IMR-90 (cell line): ENCODE measurements around the gene ROBO3. TPM values are rescaled to one million over a fixed set of nuclear protein-coding genes. Genes with fewer than 3 reads are reported as not detected.

ENCODE experiments used
- ATAC-seq: fragments of 200-7000 bp; cut with Tn5 transposase; 2 replicates; pipeline ENCODE4 v1.9.1; 2020; ENCODE audit warnings: low read depth, mild to moderate bottlenecking, moderate library complexity
- BruUV-seq: library from RNA; stranded (reverse); fragments of 400-500 nt; replicated peaks from 2 replicates; lab custom pipeline; 2021; lab: Mats Ljungman, UMichigan
- CTCF ChIA-PET: fragments of 300-600 bp; formaldehyde crosslinking; extraction: SDS; loops from one replicate; lab custom pipeline; 2021; ENCODE audit warnings: antibody characterized with exemption; lab: Yijun Ruan, JAX
- POLR2A ChIA-PET: fragments of 300-600 bp; sonication (Branson Sonifier 250); formaldehyde crosslinking; loops from one replicate; lab custom pipeline; 2022; ENCODE audit warnings: antibody characterized with exemption; ENCODE audit not compliant: unreplicated experiment; lab: Charles Lee
- DNase-seq: peaks from one replicate; pipeline ENCODE4 v3.0.0; 2013
- H2AFZ ChIP-seq: replicated peaks from 2 replicates; pipeline ENCODE3; 2013; ENCODE audit warnings: low read length, mild to moderate bottlenecking; ENCODE audit not compliant: poor library complexity
- H2AK5ac ChIP-seq: 2 replicates; pipeline ENCODE4 v1.6.1; 2013; ENCODE audit warnings: low read depth, low read length, inconsistent platforms
- H2AK9ac ChIP-seq: replicated peaks from 2 replicates; pipeline ENCODE3; 2013; ENCODE audit warnings: mild to moderate bottlenecking, low read depth, low read length, moderate library complexity; ENCODE audit not compliant: poor library complexity
- H2BK120ac ChIP-seq: 2 replicates; pipeline ENCODE4 v1.6.1; 2013; ENCODE audit warnings: low read depth, low read length, inconsistent platforms
- H2BK15ac ChIP-seq: 3 replicates; pipeline ENCODE4 v1.6.1; 2013; ENCODE audit warnings: low read depth, low read length, inconsistent platforms
- H2BK20ac ChIP-seq: 2 replicates; pipeline ENCODE4 v1.6.1; 2013; ENCODE audit warnings: low read depth, mild to moderate bottlenecking, inconsistent platforms, low read length, moderate library complexity
- H2BK5ac ChIP-seq: 2 replicates; pipeline ENCODE4 v1.6.1; 2013; ENCODE audit warnings: mild to moderate bottlenecking, low read depth, low read length, inconsistent platforms; ENCODE audit not compliant: poor library complexity, severe bottlenecking
- H3K14ac ChIP-seq: replicated peaks from 2 replicates; pipeline ENCODE4 v1.6.1; 2013; ENCODE audit warnings: low read depth, low read length, inconsistent platforms
- H3K18ac ChIP-seq: 2 replicates; pipeline ENCODE4 v1.6.1; 2013; ENCODE audit warnings: low read depth, low read length, control low read depth
- H3K23ac ChIP-seq: 2 replicates; pipeline ENCODE4 v1.6.1; 2013; ENCODE audit warnings: low read depth, low read length, inconsistent platforms
- H3K27ac ChIP-seq: 2 replicates; pipeline ENCODE4 v1.5.1; 2013; ENCODE audit warnings: mild to moderate bottlenecking, control low read depth, low read length; ENCODE audit not compliant: insufficient read depth
- H3K27me3 ChIP-seq: 2 replicates; pipeline ENCODE4 v1.6.1; 2013; ENCODE audit warnings: low read length; ENCODE audit not compliant: control insufficient read depth, insufficient read depth
- H3K36me3 ChIP-seq: 2 replicates; pipeline ENCODE4 v1.6.1; 2013; ENCODE audit warnings: low read length, mixed read lengths; ENCODE audit not compliant: control insufficient read depth, insufficient read depth
- H3K4ac ChIP-seq: 2 replicates; pipeline ENCODE4 v1.6.1; 2013; ENCODE audit warnings: low read depth, low read length, inconsistent platforms
- H3K4me1 ChIP-seq: 2 replicates; pipeline ENCODE4 v1.6.1; 2013; ENCODE audit warnings: low read length, mixed read lengths; ENCODE audit not compliant: control insufficient read depth, insufficient read depth
- H3K4me2 ChIP-seq: 2 replicates; pipeline ENCODE4 v1.6.1; 2013; ENCODE audit warnings: low read depth, mild to moderate bottlenecking, control low read depth, low read length, moderate library complexity
- H3K4me3 ChIP-seq: 2 replicates; pipeline ENCODE4 v1.5.1; 2013; ENCODE audit warnings: low read depth, mild to moderate bottlenecking, control low read depth, low read length, moderate library complexity; ENCODE audit not compliant: insufficient read depth
- H3K56ac ChIP-seq: 2 replicates; pipeline ENCODE4 v1.6.1; 2013; ENCODE audit warnings: low read length, inconsistent platforms; ENCODE audit not compliant: insufficient read depth; ENCODE audit errors: extremely low read depth
- H3K79me1 ChIP-seq, 2 experiments: 2 replicates each; pipeline ENCODE4 v1.6.1; 2013; ENCODE audit warnings: low read length in 2 of 2, inconsistent platforms in 1 of 2, low read depth in 1 of 2
- H3K9ac ChIP-seq: 2 replicates; pipeline ENCODE4 v1.6.1; 2013; ENCODE audit warnings: low read depth, low read length, control low read depth
- H3K9me1 ChIP-seq: 2 replicates; pipeline ENCODE4 v1.6.1; 2013; ENCODE audit warnings: low read length, inconsistent platforms; ENCODE audit not compliant: insufficient read depth
- H3K9me3 ChIP-seq: 2 replicates; pipeline ENCODE4 v1.6.1; 2013; ENCODE audit warnings: low read length; ENCODE audit not compliant: control insufficient read depth, insufficient read depth
- H4K20me1 ChIP-seq: 2 replicates; pipeline ENCODE4 v1.6.1; 2013; ENCODE audit warnings: low read length, inconsistent platforms; ENCODE audit not compliant: insufficient read depth
- H4K5ac ChIP-seq: 2 replicates; pipeline ENCODE4 v1.6.1; 2013; ENCODE audit warnings: mild to moderate bottlenecking, low read depth, low read length, control low read depth
- H4K8ac ChIP-seq, 2 experiments: 2 replicates each; pipeline ENCODE4 v1.6.1; 2013; ENCODE audit warnings: low read depth in 2 of 2, low read length in 2 of 2, control low read depth in 1 of 2, inconsistent platforms in 1 of 2
- H4K91ac ChIP-seq: 2 replicates; pipeline ENCODE4 v1.6.1; 2013; ENCODE audit warnings: low read depth, low read length, inconsistent platforms; ENCODE audit not compliant: insufficient read depth
- BHLHE40 ChIP-seq: fragments of 150-350 bp; IDR thresholded peaks from 2 replicates; pipeline ENCODE4 v1.6.1; 2016; ENCODE audit warnings: mild to moderate bottlenecking, low read depth, low read length
- CEBPB ChIP-seq: IDR thresholded peaks from 2 replicates; pipeline ENCODE4 v1.6.1; 2012; ENCODE audit warnings: low read depth, low read length, improper control_type of control experiment
- CHD1 ChIP-seq: IDR thresholded peaks from 2 replicates; pipeline ENCODE4 v1.6.1; 2012; ENCODE audit warnings: low read depth, low read length, improper control_type of control experiment
- ELK1 ChIP-seq: fragments of 150-350 bp; IDR thresholded peaks from 2 replicates; pipeline ENCODE4 v1.6.1; 2016; ENCODE audit warnings: low read depth, mild to moderate bottlenecking, low read length, moderate library complexity, borderline replicate concordance
- FOS ChIP-seq: fragments of 150-350 bp; IDR thresholded peaks from 2 replicates; pipeline ENCODE4 v1.6.1; 2016; ENCODE audit warnings: low read depth, low read length
- MAFK ChIP-seq: IDR thresholded peaks from 2 replicates; pipeline ENCODE4 v1.6.1; 2012; ENCODE audit warnings: low read depth, low read length, improper control_type of control experiment
- MAZ ChIP-seq: IDR thresholded peaks from 2 replicates; pipeline ENCODE4 v1.6.1; 2012; ENCODE audit warnings: low read depth, mild to moderate bottlenecking, low read length, improper control_type of control experiment, moderate library complexity, borderline replicate concordance
- MXI1 ChIP-seq: IDR thresholded peaks from 2 replicates; pipeline ENCODE4 v1.6.1; 2012; ENCODE audit warnings: low read depth, mild to moderate bottlenecking, low read length, moderate library complexity, borderline replicate concordance
- NFE2L2 ChIP-seq: fragments of 150-350 bp; IDR thresholded peaks from 2 replicates; pipeline ENCODE4 v1.6.1; 2016; ENCODE audit warnings: low read depth, mild to moderate bottlenecking, low read length
- POLR2A ChIP-seq: IDR thresholded peaks from 2 replicates; pipeline ENCODE4 v1.6.1; 2012; ENCODE audit warnings: mild to moderate bottlenecking, low read depth, low read length
- RAD21 ChIP-seq: IDR thresholded peaks from 2 replicates; pipeline ENCODE4 v1.6.1; 2012; ENCODE audit warnings: low read length, improper control_type of control experiment
- RCOR1 ChIP-seq: IDR thresholded peaks from 2 replicates; pipeline ENCODE4 v1.6.1; 2012; ENCODE audit warnings: mild to moderate bottlenecking, low read length, improper control_type of control experiment; ENCODE audit not compliant: insufficient replicate concordance
- RFX5 ChIP-seq: IDR thresholded peaks from 2 replicates; pipeline ENCODE4 v1.8.0; 2012; ENCODE audit warnings: low read depth, mild to moderate bottlenecking, low read length, moderate library complexity
- SMC3 ChIP-seq: fragments of 150-350 bp; IDR thresholded peaks from 2 replicates; pipeline ENCODE4 v1.6.1; 2016; ENCODE audit warnings: low read depth, mild to moderate bottlenecking, antibody characterized with exemption, low read length, moderate library complexity
- WGBS, 2 experiments: methylation state at CpG; one replicate each; pipeline versions ENCODE4 v1.1.5 to v1.1.7; 2013; ENCODE audit warnings: missing lambda C conversion rate in 2 of 2; ENCODE audit not compliant: insufficient read length in 1 of 2; ENCODE audit errors: extremely low coverage in 2 of 2; 5-methylcytosine and 5-hydroxymethylcytosine counted together
- dilution Hi-C: fragments of 300-500 bp; cut with HindIII; formaldehyde crosslinking; loops from one replicate; pipeline ENCODE4 v1.14.3; 2018; ENCODE audit warnings: low sequenced_read_pairs; ENCODE audit not compliant: unreplicated experiment
- in situ Hi-C: fragments of 300-500 bp; cut with MboI; formaldehyde crosslinking; loops from 3 replicates; pipeline ENCODE4 v1.14.3; 2019; ENCODE audit warnings: low sequenced_read_pairs, inconsistent platforms, mixed read lengths
- intact Hi-C: fragments of 100-400 bp; cut with micrococcal nuclease; formaldehyde crosslinking; loops from 2 replicates; pipeline ENCODE4 v1.10.0; 2022
- polyA plus RNA-seq, 3 experiments: library from polyadenylated mRNA; depleted of rRNA; stranded (reverse); fragments of >200 nt; gene quantifications; 2 replicates each; pipeline ENCODE4 v1.2.3, GENCODE V29; 2012; ENCODE audit warnings: low replicate concordance in 1 of 3
- total RNA-seq: library from RNA; depleted of rRNA; stranded (reverse); fragments of >200 nt; gene quantifications from 2 replicates; pipeline ENCODE4 v1.2.3, GENCODE V29; 2012
- TF ChIP-seq, protein P1 (sequence below): conservative IDR thresholded peaks from 2 replicates; pipeline ENCODE4 v1.5.1; 2012; ENCODE audit warnings: mild to moderate bottlenecking, low read depth, low read length, improper control_type of control experiment
- TF ChIP-seq, protein P2 (sequence below): fragments of 150-350 bp; IDR thresholded peaks from 2 replicates; pipeline ENCODE4 v1.6.1; 2017; ENCODE audit warnings: mild to moderate bottlenecking, antibody characterized with exemption, low read length, low read depth

The ROBO3 gene
- total and polyA plus RNA-seq, 2 of the 4 experiments (the other 2 are of a cell fraction), result 12.0 to 54.1 TPM

DNA sequence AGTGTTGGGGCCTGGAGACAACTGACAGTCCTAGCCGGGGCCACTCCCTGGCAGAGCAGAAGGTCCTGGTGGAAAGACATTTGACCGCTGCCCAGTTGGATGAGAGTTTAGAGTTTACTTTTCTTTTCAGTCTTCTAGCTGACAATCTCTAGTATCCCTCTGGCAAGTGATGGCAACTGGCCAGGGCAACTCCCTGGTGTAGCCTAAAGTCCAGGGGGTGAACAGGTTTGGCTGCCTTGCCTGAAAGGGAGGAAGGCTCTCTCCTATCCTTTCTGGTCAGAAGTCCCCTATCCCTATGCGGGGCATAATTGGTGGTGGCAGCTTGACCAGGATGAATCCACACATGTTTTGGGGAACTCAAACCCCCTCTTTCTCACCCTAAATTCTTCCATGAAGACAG, 48.2 kb upstream of the ROBO3 start:
- Histone ChIP-seq H3K4me1 (no peaks in the 10 kb centered on the region), H2BK5ac (no peak overlapping the region), H2BK120ac (no peak overlapping the region), H3K4me3 (no peak overlapping the region), H3K9me1 (no peaks in the 10 kb centered on the region), H3K36me3 (no peaks in the 10 kb centered on the region), H2AK5ac (no peak overlapping the region), H3K79me1 (no peaks in the 10 kb centered on the region), H3K23ac (no peak overlapping the region), H3K9me3 (peaks cover 2% of the 10 kb centered on the region; the same call in 1 of the 2 replicates), H3K27me3 (peaks cover 42% of the 10 kb centered on the region), H3K9ac (no peak overlapping the region), H3K27ac (no peak overlapping the region), H3K56ac (no peak overlapping the region), H2AFZ (no peak overlapping the region), H4K5ac (no peak overlapping the region), H4K8ac (no peak overlapping the region), H3K4me2 (no peak overlapping the region), H2BK20ac (no peak overlapping the region), H3K14ac (no peak overlapping the region), H3K18ac (no peak overlapping the region), H2AK9ac (no peak overlapping the region), H4K20me1 (no peaks in the 10 kb centered on the region), H2BK15ac (no peak overlapping the region), H3K4ac (no peak overlapping the region), H4K91ac (no peak overlapping the region)
- ChIA-PET POLR2A (no interaction called here), CTCF (no interaction called here)
- DNase-seq (no peak), ATAC-seq (no peak)
- intact Hi-C loops (no loop called here), dilution Hi-C loops (no loop called here), in situ Hi-C loops (loop anchor here (25.0 kb wide), 1 partner anchor 405 kb away; the partner anchor contains the start of gene OR8B4)
- TF ChIP-seq, protein P1, sequence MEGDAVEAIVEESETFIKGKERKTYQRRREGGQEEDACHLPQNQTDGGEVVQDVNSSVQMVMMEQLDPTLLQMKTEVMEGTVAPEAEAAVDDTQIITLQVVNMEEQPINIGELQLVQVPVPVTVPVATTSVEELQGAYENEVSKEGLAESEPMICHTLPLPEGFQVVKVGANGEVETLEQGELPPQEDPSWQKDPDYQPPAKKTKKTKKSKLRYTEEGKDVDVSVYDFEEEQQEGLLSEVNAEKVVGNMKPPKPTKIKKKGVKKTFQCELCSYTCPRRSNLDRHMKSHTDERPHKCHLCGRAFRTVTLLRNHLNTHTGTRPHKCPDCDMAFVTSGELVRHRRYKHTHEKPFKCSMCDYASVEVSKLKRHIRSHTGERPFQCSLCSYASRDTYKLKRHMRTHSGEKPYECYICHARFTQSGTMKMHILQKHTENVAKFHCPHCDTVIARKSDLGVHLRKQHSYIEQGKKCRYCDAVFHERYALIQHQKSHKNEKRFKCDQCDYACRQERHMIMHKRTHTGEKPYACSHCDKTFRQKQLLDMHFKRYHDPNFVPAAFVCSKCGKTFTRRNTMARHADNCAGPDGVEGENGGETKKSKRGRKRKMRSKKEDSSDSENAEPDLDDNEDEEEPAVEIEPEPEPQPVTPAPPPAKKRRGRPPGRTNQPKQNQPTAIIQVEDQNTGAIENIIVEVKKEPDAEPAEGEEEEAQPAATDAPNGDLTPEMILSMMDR, result no peak
- TF ChIP-seq RFX5 (no peak), MAFK (no peak), NFE2L2 (no peak), RCOR1 (no peak), CEBPB (no peak), RAD21 (no peak), SMC3 (no peak), CHD1 (no peak), BHLHE40 (no peak), MAZ (no peak), POLR2A (no peak), FOS (no peak), MXI1 (no peak), ELK1 (no peak)
- TF ChIP-seq, protein P2, sequence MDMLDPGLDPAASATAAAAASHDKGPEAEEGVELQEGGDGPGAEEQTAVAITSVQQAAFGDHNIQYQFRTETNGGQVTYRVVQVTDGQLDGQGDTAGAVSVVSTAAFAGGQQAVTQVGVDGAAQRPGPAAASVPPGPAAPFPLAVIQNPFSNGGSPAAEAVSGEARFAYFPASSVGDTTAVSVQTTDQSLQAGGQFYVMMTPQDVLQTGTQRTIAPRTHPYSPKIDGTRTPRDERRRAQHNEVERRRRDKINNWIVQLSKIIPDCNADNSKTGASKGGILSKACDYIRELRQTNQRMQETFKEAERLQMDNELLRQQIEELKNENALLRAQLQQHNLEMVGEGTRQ, result no peak
- WGBS, 2 experiments, result no CpG with 5 or more reads among the region's 3 CpGs
- BruUV-seq, result no TSS peak
